HEK293 (cell line): ENCODE data around the gene LSM3.

Experiments
- CTCF ChIA-PET: fragments of 350-600 bp; formaldehyde crosslinking; extraction: SDS; loops from one replicate; lab custom pipeline; 2021; ENCODE audit warnings: antibody characterized with exemption; lab: Yijun Ruan, JAX
- POLR2A ChIA-PET: fragments of 300-600 bp; formaldehyde crosslinking; extraction: SDS; loops from one replicate; lab custom pipeline; 2020; ENCODE audit warnings: antibody characterized with exemption, inconsistent platforms; lab: Yijun Ruan, JAX
- H3K27ac ChIP-seq: fragments of 200-500 bp; sonication (Bioruptor generic); 2 replicates; pipeline ENCODE4 v1.5.1; 2014; ENCODE audit warnings: low read depth, low read length, control low read depth, inconsistent platforms; ENCODE audit errors: extremely low read depth
- H3K36me3 ChIP-seq, 2 experiments: fragments of 200-500 bp in 1 of 2; sonication (Bioruptor generic) in 1 of 2; 1 replicate in 1 of 2; 2 replicates in 1 of 2; pipeline ENCODE4 v1.5.1; 2014 to 2017; ENCODE audit warnings: inconsistent platforms in 2 of 2, low read length in 2 of 2; ENCODE audit not compliant: control insufficient read depth in 2 of 2, insufficient read depth in 1 of 2
- H3K4me1 ChIP-seq: fragments of 200-500 bp; sonication (Bioruptor generic); 2 replicates; pipeline ENCODE4 v1.5.1; 2014; ENCODE audit warnings: mild to moderate bottlenecking, low read length, inconsistent platforms; ENCODE audit not compliant: control insufficient read depth, insufficient read depth
- H3K4me3 ChIP-seq: 2 replicates; pipeline ENCODE4 v1.5.1; 2011; ENCODE audit warnings: low read depth, mild to moderate bottlenecking, control low read depth, low read length, moderate library complexity
- H3K9me3 ChIP-seq: fragments of 200-500 bp; sonication (Bioruptor generic); 2 replicates; pipeline ENCODE4 v1.5.1; 2014; ENCODE audit warnings: low read depth, low read length, inconsistent platforms; ENCODE audit not compliant: control insufficient read depth, insufficient read depth
- BCL11A ChIP-seq: fragments of 450-650 bp; formaldehyde crosslinking; IDR thresholded peaks from 2 replicates; pipeline ENCODE4 v1.5.1; 2016; ENCODE audit warnings: low read depth, missing biosample characterization, missing genetic modification characterization
- HOXD13 ChIP-seq: sonication (generic); formaldehyde crosslinking; IDR thresholded peaks from 2 replicates; pipeline ENCODE4 v1.8.0; 2022; ENCODE audit warnings: missing genetic modification reagents, borderline replicate concordance
- KLF9 ChIP-seq: fragments of 450-650 bp; formaldehyde crosslinking; IDR thresholded peaks from 2 replicates; pipeline ENCODE4 v1.5.1; 2016; ENCODE audit warnings: missing biosample characterization, missing genetic modification characterization, low read depth
- PRDM1 ChIP-seq: fragments of 450-650 bp; formaldehyde crosslinking; IDR thresholded peaks from 2 replicates; pipeline ENCODE4; 2016; ENCODE audit warnings: missing biosample characterization, missing genetic modification characterization
- ZBTB21 ChIP-seq: fragments of 450-650 bp; formaldehyde crosslinking; IDR thresholded peaks from 2 replicates; pipeline ENCODE4 v1.5.1; 2017; ENCODE audit warnings: missing biosample characterization, missing genetic modification characterization
- ZBTB8A ChIP-seq: fragments of 450-650 bp; formaldehyde crosslinking; IDR thresholded peaks from 2 replicates; pipeline ENCODE4 v1.5.1; 2016; ENCODE audit warnings: missing biosample characterization, missing genetic modification characterization
- ZNF10 ChIP-seq: fragments of 450-650 bp; formaldehyde crosslinking; IDR thresholded peaks from 2 replicates; pipeline ENCODE4 v1.5.1; 2017; ENCODE audit warnings: missing biosample characterization, missing genetic modification characterization
- ZNF114 ChIP-seq: fragments of 450-650 bp; formaldehyde crosslinking; IDR thresholded peaks from 2 replicates; pipeline ENCODE4 v1.5.0; 2017; ENCODE audit warnings: missing biosample characterization, missing genetic modification characterization
- ZNF133 ChIP-seq: fragments of 450-650 bp; formaldehyde crosslinking; IDR thresholded peaks from 2 replicates; pipeline ENCODE4 v1.5.1; 2016; ENCODE audit warnings: missing biosample characterization, missing genetic modification characterization
- ZNF146 ChIP-seq: fragments of 450-650 bp; formaldehyde crosslinking; IDR thresholded peaks from 2 replicates; pipeline ENCODE4 v1.5.1; 2016; ENCODE audit warnings: missing biosample characterization, missing genetic modification characterization
- ZNF24 ChIP-seq: fragments of 450-650 bp; formaldehyde crosslinking; IDR thresholded peaks from 2 replicates; pipeline ENCODE4 v1.5.1; 2016; ENCODE audit warnings: missing biosample characterization, missing genetic modification characterization
- ZNF274 ChIP-seq, 2 experiments: fragments of 200-500 bp in 1 of 2; fragments of 450-650 bp in 1 of 2; sonication (Bioruptor generic) in 1 of 2; formaldehyde crosslinking in 1 of 2; IDR thresholded peaks; 2 replicates each; pipeline versions ENCODE4 v1.5.1 to v1.6.1; 2014 to 2016; ENCODE audit warnings: borderline replicate concordance in 1 of 2, inconsistent platforms in 1 of 2, low read length in 1 of 2, missing biosample characterization in 1 of 2, missing genetic modification characterization in 1 of 2
- ZNF394 ChIP-seq: fragments of 450-650 bp; formaldehyde crosslinking; IDR thresholded peaks from 2 replicates; pipeline ENCODE4 v1.5.1; 2016; ENCODE audit warnings: missing biosample characterization, missing genetic modification characterization, mild to moderate bottlenecking, moderate library complexity, borderline replicate concordance
- ZNF549 ChIP-seq: fragments of 450-650 bp; IDR thresholded peaks from 2 replicates; pipeline ENCODE4 v1.5.1; 2018; ENCODE audit warnings: missing biosample characterization, missing genetic modification characterization, mild to moderate bottlenecking, inconsistent platforms, moderate library complexity
- ZNF555 ChIP-seq: fragments of 450-650 bp; formaldehyde crosslinking; conservative IDR thresholded peaks from 2 replicates; pipeline ENCODE4 v1.5.1; 2017; ENCODE audit warnings: missing biosample characterization, mild to moderate bottlenecking, missing genetic modification characterization, inconsistent platforms
- ZNF596 ChIP-seq: fragments of 450-650 bp; IDR thresholded peaks from 2 replicates; pipeline ENCODE4 v1.5.0; 2018; ENCODE audit warnings: missing biosample characterization, mild to moderate bottlenecking, missing genetic modification characterization, moderate library complexity
- ZNF621 ChIP-seq: fragments of 450-650 bp; formaldehyde crosslinking; IDR thresholded peaks from 2 replicates; pipeline ENCODE4 v1.5.1; 2017; ENCODE audit warnings: missing biosample characterization, missing genetic modification characterization
- ZNF626 ChIP-seq: fragments of 450-650 bp; sonication (Bioruptor Pico); formaldehyde crosslinking; IDR thresholded peaks from 2 replicates; pipeline ENCODE4 v1.5.1; 2018; ENCODE audit warnings: missing biosample characterization, missing genetic modification characterization, inconsistent platforms
- ZNF660 ChIP-seq: fragments of 450-650 bp; IDR thresholded peaks from 2 replicates; pipeline ENCODE4 v1.5.1; 2018; ENCODE audit warnings: missing biosample characterization, mild to moderate bottlenecking, missing genetic modification characterization
- ZNF664 ChIP-seq: fragments of 450-650 bp; formaldehyde crosslinking; IDR thresholded peaks from 2 replicates; pipeline ENCODE4 v1.5.1; 2016; ENCODE audit warnings: missing biosample characterization, missing genetic modification characterization
- ZXDB ChIP-seq: fragments of 450-650 bp; formaldehyde crosslinking; IDR thresholded peaks from 2 replicates; pipeline ENCODE4 v1.5.1; 2016; ENCODE audit warnings: missing biosample characterization, missing genetic modification characterization
- TF ChIP-seq, protein P1 (sequence below): fragments of 450-650 bp; formaldehyde crosslinking; IDR thresholded peaks from 2 replicates; pipeline ENCODE4 v1.5.1; 2016; ENCODE audit warnings: missing biosample characterization, missing genetic modification characterization
- TF ChIP-seq, protein P2 (sequence below): IDR thresholded peaks from 2 replicates; pipeline ENCODE4 v1.6.1; 2011; ENCODE audit warnings: mild to moderate bottlenecking, low read depth, low read length, borderline replicate concordance

LSM3 gene

GRCh38 chr3:14245822-14246221, 67.2 kb downstream of the LSM3 start:
- TF ChIP-seq BCL11A (tag by site-specific recombination), result no peak
- no peak for TF ChIP-seq ZNF626
- TF ChIP-seq ZXDB (tag by site-specific recombination), result no peak
- TF ChIP-seq ZNF146 (tag by site-specific recombination), result no peak
- no peaks in the 10 kb centered on the region for H3K9me3 ChIP-seq
- no peak overlapping the region for H3K27ac ChIP-seq
- POLR2A ChIA-PET, result no interaction called here
- no peak overlapping the region for H3K4me3 ChIP-seq
- H3K36me3 ChIP-seq, result no peaks in the 10 kb centered on the region
- CTCF ChIA-PET, result interaction anchor here (0.7 to 1.1 kb wide), 4 partner anchors 18 to 302 kb away, joined by 3 to 4 read pairs (median 4); no protein-coding TSS in a partner anchor
- H3K4me1 ChIP-seq, result no peaks in the 10 kb centered on the region

- TF ChIP-seq ZNF24 (tag by site-specific recombination) (no peak), ZXDB (tag by site-specific recombination) (no peak), ZNF10 (tag by site-specific recombination) (no peak), ZBTB21 (tag by site-specific recombination) (no peak), HOXD13 (CRISPR knock-in tag) (no peak), ZBTB8A (tag by site-specific recombination) (no peak), ZNF596 (tag by site-specific recombination) (no peak), ZNF621 (tag by site-specific recombination) (no peak), ZNF133 (no peak), ZNF660 (tag by site-specific recombination) (no peak), ZNF114 (tag by site-specific recombination) (no peak), ZNF664 (tag by site-specific recombination) (no peak), KLF9 (no peak), ZNF555 (tag by site-specific recombination) (no peak), ZNF274 (IDR thresholded peaks at IDR 0.05; ENCODE audit: low read length) (no peak), ZNF274 (tag by site-specific recombination; IDR thresholded peaks at IDR 0.05; ENCODE audit: borderline replicate concordance) (no peak), PRDM1 (no peak), ZNF549 (tag by site-specific recombination) (no peak), ZNF394 (tag by site-specific recombination) (no peak)
- TF ChIP-seq, protein P1, sequence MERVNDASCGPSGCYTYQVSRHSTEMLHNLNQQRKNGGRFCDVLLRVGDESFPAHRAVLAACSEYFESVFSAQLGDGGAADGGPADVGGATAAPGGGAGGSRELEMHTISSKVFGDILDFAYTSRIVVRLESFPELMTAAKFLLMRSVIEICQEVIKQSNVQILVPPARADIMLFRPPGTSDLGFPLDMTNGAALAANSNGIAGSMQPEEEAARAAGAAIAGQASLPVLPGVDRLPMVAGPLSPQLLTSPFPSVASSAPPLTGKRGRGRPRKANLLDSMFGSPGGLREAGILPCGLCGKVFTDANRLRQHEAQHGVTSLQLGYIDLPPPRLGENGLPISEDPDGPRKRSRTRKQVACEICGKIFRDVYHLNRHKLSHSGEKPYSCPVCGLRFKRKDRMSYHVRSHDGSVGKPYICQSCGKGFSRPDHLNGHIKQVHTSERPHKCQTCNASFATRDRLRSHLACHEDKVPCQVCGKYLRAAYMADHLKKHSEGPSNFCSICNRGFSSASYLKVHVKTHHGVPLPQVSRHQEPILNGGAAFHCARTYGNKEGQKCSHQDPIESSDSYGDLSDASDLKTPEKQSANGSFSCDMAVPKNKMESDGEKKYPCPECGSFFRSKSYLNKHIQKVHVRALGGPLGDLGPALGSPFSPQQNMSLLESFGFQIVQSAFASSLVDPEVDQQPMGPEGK (tag by site-specific recombination), result no peak
- TF ChIP-seq, protein P2, sequence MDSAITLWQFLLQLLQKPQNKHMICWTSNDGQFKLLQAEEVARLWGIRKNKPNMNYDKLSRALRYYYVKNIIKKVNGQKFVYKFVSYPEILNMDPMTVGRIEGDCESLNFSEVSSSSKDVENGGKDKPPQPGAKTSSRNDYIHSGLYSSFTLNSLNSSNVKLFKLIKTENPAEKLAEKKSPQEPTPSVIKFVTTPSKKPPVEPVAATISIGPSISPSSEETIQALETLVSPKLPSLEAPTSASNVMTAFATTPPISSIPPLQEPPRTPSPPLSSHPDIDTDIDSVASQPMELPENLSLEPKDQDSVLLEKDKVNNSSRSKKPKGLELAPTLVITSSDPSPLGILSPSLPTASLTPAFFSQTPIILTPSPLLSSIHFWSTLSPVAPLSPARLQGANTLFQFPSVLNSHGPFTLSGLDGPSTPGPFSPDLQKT, result no peak
- Histone ChIP-seq H3K9me3 (no peaks in the 10 kb centered on the region), H3K27ac (no peak overlapping the region), H3K36me3 (no peaks in the 10 kb centered on the region), H3K4me3 (no peak overlapping the region), H3K4me1 (no peaks in the 10 kb centered on the region)
- ChIA-PET POLR2A (interaction anchor here (0.7 kb wide), 1 partner anchor 121 kb away, joined by 3 read pairs; no protein-coding TSS in a partner anchor), CTCF (interaction anchor here (1.0 to 1.2 kb wide), 3 partner anchors 25 to 302 kb away, joined by 3 to 4 read pairs (median 3); no protein-coding TSS in a partner anchor)
These were observed 67.8 kb downstream of the LSM3 start for GRCh38 chr3:14246414-14246813.
